Neural cell (in vitro differentiated cells): Measurements from ENCODE around the gene CYP20A1. TPM values are rescaled to one million over a fixed set of nuclear protein-coding genes. Genes with fewer than 3 reads are reported as not detected.

Source experiments
- H2AFZ ChIP-seq: fragments of 200-600, 300-800 bp; sonication (generic), shearing (Covaris generic); 2 replicates; pipeline ENCODE4 v1.6.0; 2014; ENCODE audit warnings: low read depth, mild to moderate bottlenecking, antibody characterized with exemption, low read length, moderate library complexity
- H3F3A ChIP-seq: fragments of 200-600 bp; shearing (Covaris generic); 2 replicates; pipeline ENCODE4 v1.6.1; 2016; ENCODE audit warnings: mild to moderate bottlenecking, moderate library complexity, mixed read lengths, antibody characterized with exemption, low read length; ENCODE audit not compliant: insufficient read depth, poor library complexity, severe bottlenecking
- H3K27ac ChIP-seq: fragments of 200-600, 300-800 bp; sonication (generic), shearing (Covaris generic); 2 replicates; pipeline ENCODE4 v1.5.1; 2014; ENCODE audit warnings: mild to moderate bottlenecking, low read length, moderate library complexity
- H3K27me3 ChIP-seq: fragments of 300-800, 200-600 bp; sonication (generic), shearing (Covaris generic); 2 replicates; pipeline ENCODE4 v1.6.0; 2014; ENCODE audit warnings: mild to moderate bottlenecking, low read depth, low read length, moderate library complexity; ENCODE audit not compliant: insufficient read depth
- H3K36me3 ChIP-seq: fragments of 300-800, 200-600 bp; sonication (generic), shearing (Covaris generic); 2 replicates; pipeline ENCODE4 v1.5.1; 2014; ENCODE audit warnings: mild to moderate bottlenecking, antibody characterized with exemption, low read length, moderate library complexity; ENCODE audit not compliant: insufficient read depth
- H3K4me2 ChIP-seq: fragments of 300-800, 200-600 bp; sonication (generic), shearing (Covaris generic); 2 replicates; pipeline ENCODE4 v1.6.0; 2014; ENCODE audit warnings: mild to moderate bottlenecking, low read length
- H3K4me3 ChIP-seq: fragments of 300-800, 200-600 bp; sonication (generic), shearing (Covaris generic); 2 replicates; pipeline ENCODE4 v1.5.1; 2014; ENCODE audit warnings: mild to moderate bottlenecking, low read length, moderate library complexity
- H3K79me2 ChIP-seq: fragments of 200-600 bp; shearing (Covaris generic); replicated peaks from 2 replicates; pipeline ENCODE4 v1.6.0; 2014; ENCODE audit warnings: mild to moderate bottlenecking, low read length, moderate library complexity; ENCODE audit not compliant: insufficient read depth
- H3K9ac ChIP-seq: fragments of 300-800, 200-600 bp; sonication (generic), shearing (Covaris generic); 2 replicates; pipeline ENCODE4 v1.6.1; 2016; ENCODE audit warnings: mild to moderate bottlenecking, low read length, mixed read lengths
- H3K9me2 ChIP-seq: fragments of 200-600 bp; shearing (Covaris generic); 2 replicates; pipeline ENCODE4 v1.6.1; 2016; ENCODE audit warnings: mild to moderate bottlenecking, low read length, mixed read lengths; ENCODE audit not compliant: insufficient read depth
- H3K9me3 ChIP-seq: fragments of 200-600, 300-800 bp; sonication (generic), shearing (Covaris generic); 2 replicates; pipeline ENCODE4 v1.6.1; 2016; ENCODE audit warnings: mild to moderate bottlenecking, mixed run types, low read length, moderate library complexity, mixed read lengths
- H4K20me1 ChIP-seq: fragments of 200-600 bp; shearing (Covaris generic); 2 replicates; pipeline ENCODE4 v1.6.1; 2016; ENCODE audit warnings: mild to moderate bottlenecking, mixed run types; ENCODE audit not compliant: insufficient read depth
- EP300 ChIP-seq: fragments of 450-650 bp; conservative IDR thresholded peaks from 2 replicates; pipeline ENCODE4 v1.6.1; 2014; ENCODE audit warnings: antibody characterized with exemption, mild to moderate bottlenecking, moderate library complexity; ENCODE audit not compliant: poor library complexity, severe bottlenecking
- EZH2 ChIP-seq: fragments of 200-600, 300-800 bp; shearing (Covaris generic), sonication (generic); IDR thresholded peaks from 2 replicates; pipeline ENCODE4 v1.6.1; 2014; ENCODE audit warnings: antibody characterized with exemption, low read length, borderline replicate concordance, mild to moderate bottlenecking; ENCODE audit not compliant: insufficient read depth, poor library complexity, severe bottlenecking
- MXI1 ChIP-seq: fragments of 450-650 bp; conservative IDR thresholded peaks from 2 replicates; pipeline ENCODE4 v1.6.1; 2014; ENCODE audit warnings: antibody characterized with exemption, mild to moderate bottlenecking; ENCODE audit not compliant: poor library complexity, severe bottlenecking
- POLR2AphosphoS5 ChIP-seq: IDR thresholded peaks from 2 replicates; pipeline ENCODE4 v1.6.1; 2012
- REST ChIP-seq: IDR thresholded peaks from 2 replicates; pipeline ENCODE4 v1.6.1; 2012; ENCODE audit warnings: borderline replicate concordance
- SMC3 ChIP-seq: fragments of 450-650 bp; conservative IDR thresholded peaks from 2 replicates; pipeline ENCODE4 v1.6.1; 2014; ENCODE audit warnings: antibody characterized with exemption, mild to moderate bottlenecking, moderate library complexity; ENCODE audit not compliant: poor library complexity
- TAF1 ChIP-seq: IDR thresholded peaks from 2 replicates; pipeline ENCODE4 v1.6.1; 2012; ENCODE audit warnings: low read depth
- polyA plus RNA-seq: library from polyadenylated mRNA; depleted of rRNA; stranded (reverse); fragments of >200 nt; gene quantifications from 2 replicates; pipeline ENCODE4 v1.2.3, GENCODE V29; 2014
- small RNA-seq, 3 experiments: library from RNA; depleted of rRNA; stranded (forward); fragments of <200 nt; gene quantifications; one replicate each; pipeline ENCODE3, GENCODE V24; 2012

The CYP20A1 gene
- polyA plus RNA-seq, 1 donor from 2014 or later: 12.9 TPM

GRCh38 chr2:203352604-203353255 is 113.9 kb downstream of the CYP20A1 start:
- no peak overlapping the region for H3K9ac ChIP-seq
- H3K79me2 ChIP-seq: peaks cover 80% of the 10 kb centered on the region
- no peaks in the 10 kb centered on the region for H3K9me2 ChIP-seq
- no peaks in the 10 kb centered on the region for H3K9me3 ChIP-seq
- no peak overlapping the region for H3K27ac ChIP-seq
- no peak overlapping the region for H3K4me3 ChIP-seq
- H4K20me1 ChIP-seq: peaks cover 7% of the 10 kb centered on the region
- no peak overlapping the region for H2AFZ ChIP-seq
- TF ChIP-seq SMC3 (no peak), EZH2 (no peak), REST (no peak), POLR2AphosphoS5 (no peak), TAF1 (no peak), EP300 (no peak), MXI1 (no peak)
- H3K36me3 ChIP-seq: no peaks in the 10 kb centered on the region
- no peak overlapping the region for H3K4me2 ChIP-seq
- H3F3A ChIP-seq: no peaks in the 10 kb centered on the region
- no peaks in the 10 kb centered on the region for H3K27me3 ChIP-seq

GRCh38 chr2:203354966-203355365 is 116.1 kb downstream of the CYP20A1 start:
- TF ChIP-seq MXI1 (no peak), SMC3 (no peak)
- Histone ChIP-seq H3K27ac (no peak overlapping the region), H3K9me2 (no peaks in the 10 kb centered on the region), H3K27me3 (no peaks in the 10 kb centered on the region), H3F3A (no peaks in the 10 kb centered on the region), H3K79me2 (peaks cover 75% of the 10 kb centered on the region), H4K20me1 (peaks cover 7% of the 10 kb centered on the region), H3K4me2 (no peak overlapping the region), H3K9ac (no peak overlapping the region), H3K9me3 (no peaks in the 10 kb centered on the region), H2AFZ (no peak overlapping the region), H3K4me3 (no peak overlapping the region), H3K36me3 (no peaks in the 10 kb centered on the region)

Small RNA genes lying within 50 kb of the gene (small RNA-seq; reads per million reads assigned to genes)
- 0 reads per million in 3 experiments for gene RN7SL670P

Other genes starting within 250 kb of the CYP20A1 start
- 5.2 and 7.9 TPM in 2 replicates for gene NBEAL1, start 224.1 kb upstream of the CYP20A1 start, polyA plus RNA-seq
- 126 and 128 TPM in 2 replicates for gene ABI2, start 89.4 kb downstream of the CYP20A1 start, polyA plus RNA-seq